ENCODE data around the gene PARN.
"Not testable (repeated sequence)": the region's sequence is repeated elsewhere in the genome, so short reads cannot be mapped to it uniquely, and the experiment has no call there.

The PARN gene

DNA sequence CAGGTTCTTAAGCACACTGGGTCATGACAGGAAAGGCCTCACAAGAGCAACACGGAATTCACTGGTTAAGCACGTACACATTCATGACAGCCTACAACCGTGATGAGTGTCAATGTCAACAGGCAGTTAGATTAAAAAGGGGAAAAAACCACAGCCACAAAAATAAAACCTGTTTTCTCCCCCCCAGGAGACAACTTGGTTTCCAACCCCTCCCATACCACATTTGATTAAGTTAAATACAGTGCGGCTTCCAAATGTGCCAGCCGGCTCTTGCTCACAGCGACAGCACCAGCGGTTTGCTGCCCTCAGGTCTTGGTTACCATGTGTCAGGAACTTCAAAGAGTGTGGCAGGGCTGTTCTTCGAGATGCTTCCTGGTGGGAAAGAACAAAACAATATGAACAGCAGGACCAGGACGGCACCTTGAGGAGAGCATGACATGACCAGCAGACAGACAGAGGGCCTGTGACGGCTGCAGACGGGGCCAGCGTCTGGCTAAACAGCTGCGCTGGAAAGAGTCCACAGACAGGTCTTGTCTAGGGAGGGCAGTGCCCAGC is 193.6 kb downstream of the PARN start:
- no peak for DNase-seq (ENCODE audit: low spot score)

- DNase-seq (ENCODE audit: low spot score): no peak
These were observed 195.2 kb downstream of the PARN start for GRCh38 chr16:14434860-14435259.

- not testable (repeated sequence) for DNase-seq (ENCODE audit: low spot score)
These were observed 201.0 kb downstream of the PARN start for GRCh38 chr16:14428971-14429637.

- DNase-seq (ENCODE audit: low spot score): no peak
These were observed 202.0 kb downstream of the PARN start for GRCh38 chr16:14428043-14428442.

DNA sequence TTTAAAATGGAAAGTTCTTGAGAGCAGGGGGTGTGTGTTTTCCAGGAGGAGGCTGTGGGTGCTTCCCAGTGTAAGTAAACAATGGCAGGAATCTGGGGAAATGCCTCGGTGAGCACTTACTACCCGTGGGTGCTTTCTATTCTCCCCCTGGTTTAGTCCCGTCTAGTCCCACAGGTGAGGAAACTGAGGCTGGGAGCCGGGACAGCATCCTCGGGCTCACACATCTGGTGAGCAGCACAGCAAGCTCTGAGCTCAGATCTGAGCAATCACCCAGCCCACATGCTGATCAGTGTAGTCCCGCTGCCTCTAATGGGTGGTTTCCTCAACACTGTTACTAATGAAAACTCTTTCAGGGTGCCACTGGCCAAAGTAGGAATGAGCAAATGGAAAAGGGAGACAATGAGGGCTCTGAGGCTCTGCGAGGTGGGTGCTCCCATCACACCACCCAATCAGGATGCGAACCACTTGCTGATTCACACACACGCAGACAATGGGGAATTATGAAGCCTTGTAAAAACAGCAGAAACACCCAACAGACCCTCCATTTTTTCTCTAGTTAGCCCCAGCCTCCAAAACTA is 202.6 kb downstream of the PARN start:
- no peak for DNase-seq (ENCODE audit: low spot score)

GRCh38 chr16:14424595-14424994 is 205.5 kb downstream of the PARN start:
- no peak for DNase-seq (ENCODE audit: low spot score)

DNA sequence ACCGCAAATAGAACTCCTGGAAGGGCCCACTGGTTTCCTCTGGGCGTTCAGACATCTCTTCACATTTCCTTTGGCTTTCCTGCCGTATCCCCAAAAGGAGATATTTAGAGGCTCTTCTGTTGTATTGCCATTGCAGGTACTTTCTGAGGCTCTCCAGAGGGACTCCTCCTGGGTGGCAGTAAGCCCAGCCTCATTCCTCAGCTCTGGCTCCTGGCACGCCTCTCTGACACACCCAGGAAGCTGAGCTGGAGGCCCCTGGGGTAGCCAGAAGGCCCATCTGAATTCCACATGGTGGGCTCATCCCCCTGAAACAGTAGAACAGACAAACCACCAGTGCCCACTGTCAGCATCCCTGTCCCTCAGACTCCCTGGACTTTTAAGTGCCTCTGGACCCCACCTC is 206.7 kb downstream of the PARN start:
- no peak for DNase-seq (ENCODE audit: low spot score)

DNA sequence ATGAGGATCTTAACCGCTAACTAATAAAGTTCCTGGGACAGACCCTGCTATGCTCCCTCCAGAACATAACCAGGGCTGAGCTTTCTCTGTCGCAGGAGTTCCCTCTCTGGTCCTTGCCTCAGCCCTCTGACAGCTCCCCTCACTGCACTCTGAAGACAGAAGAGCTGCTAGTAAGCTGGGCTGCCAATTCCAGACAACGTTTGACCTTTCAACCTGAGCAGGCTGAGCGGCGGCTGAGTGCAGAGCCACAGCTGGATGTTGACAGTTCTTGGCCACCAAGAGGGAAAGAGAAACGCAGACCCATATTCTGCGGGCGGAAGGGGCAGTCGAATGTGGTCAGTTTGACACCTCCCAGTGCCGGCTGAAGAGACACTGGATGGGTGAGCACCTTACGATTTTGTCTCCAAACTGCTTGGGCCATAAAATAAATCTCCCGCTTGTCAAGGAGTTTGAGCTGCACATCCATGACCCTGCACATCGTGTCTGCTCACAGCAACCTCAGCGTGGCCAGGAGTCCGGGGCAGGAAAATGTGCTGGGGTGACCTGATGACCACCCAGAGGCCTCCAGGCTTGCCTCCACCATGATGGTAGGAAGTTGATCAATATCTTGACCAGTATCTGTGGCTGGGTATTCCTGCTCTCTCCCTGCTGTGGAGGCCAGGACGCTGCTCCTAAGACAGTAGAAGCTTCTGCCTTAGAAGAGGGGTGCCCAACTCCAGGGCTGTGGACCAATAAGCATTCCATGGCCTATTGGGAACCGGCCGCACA is 209.2 kb downstream of the PARN start:
- no peak for DNase-seq (ENCODE audit: low spot score)

- not testable (repeated sequence) for DNase-seq (ENCODE audit: low spot score)
These were observed 209.8 kb downstream of the PARN start for GRCh38 chr16:14420243-14420642.

- no peak for DNase-seq (ENCODE audit: low spot score)
These were observed 210.2 kb downstream of the PARN start for GRCh38 chr16:14419817-14420216.

- no peak for DNase-seq (ENCODE audit: low spot score)
These were observed 211.2 kb downstream of the PARN start for GRCh38 chr16:14418795-14419225.

- no peak for DNase-seq (ENCODE audit: low spot score)
These were observed 213.9 kb downstream of the PARN start for GRCh38 chr16:14416184-14416583.

DNA sequence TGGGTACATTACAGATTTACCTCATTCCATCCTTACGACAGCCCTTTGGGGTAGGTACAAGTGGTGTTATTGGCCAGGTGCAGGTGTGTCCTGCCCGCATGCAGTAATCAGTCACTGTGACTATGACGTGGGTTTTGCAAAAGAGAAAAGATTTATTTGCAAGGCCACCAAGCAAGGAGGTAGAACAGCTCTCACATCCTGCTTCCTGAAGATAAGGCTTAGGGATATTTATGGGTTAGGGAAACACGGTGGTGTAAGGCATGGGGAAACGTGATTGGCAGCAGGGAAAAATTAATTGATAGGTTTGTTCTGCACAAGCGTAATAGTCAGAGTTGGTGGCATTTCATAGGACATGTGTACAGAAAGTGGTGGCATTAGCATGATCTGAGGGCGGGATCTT is 214.8 kb downstream of the PARN start:
- DNase-seq (ENCODE audit: low spot score): no peak

GRCh38 chr16:14409563-14409962 is 220.5 kb downstream of the PARN start:
- DNase-seq (ENCODE audit: low spot score): no peak

DNA sequence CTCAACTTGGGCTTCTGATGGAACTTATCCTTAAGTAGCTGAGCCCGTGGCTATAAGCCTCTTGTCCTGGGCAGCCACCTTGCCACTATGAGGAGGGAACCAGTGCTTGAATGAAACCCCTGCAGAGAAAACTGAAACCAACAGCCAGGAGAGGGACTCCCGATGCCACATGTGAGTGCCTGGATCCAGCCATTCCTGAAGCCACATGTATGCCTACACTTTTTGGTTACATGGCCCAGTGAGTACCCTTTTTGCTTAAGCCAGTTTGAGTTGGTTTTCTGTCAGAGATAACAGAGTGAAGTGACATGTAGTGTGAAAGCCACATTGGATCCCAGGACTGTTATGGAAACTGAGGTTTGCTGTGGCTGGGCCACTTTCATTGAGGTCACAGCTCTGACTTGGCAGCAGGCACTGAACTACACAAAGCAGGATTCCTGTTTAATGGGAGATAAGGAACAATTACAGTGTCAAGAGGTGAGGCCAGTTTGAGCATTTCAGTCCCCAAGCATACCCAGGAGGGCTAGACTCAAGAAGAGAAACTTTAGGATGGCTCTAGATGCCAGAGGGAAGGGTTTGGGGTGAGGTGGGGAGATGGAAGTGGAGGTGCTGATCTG is 222.2 kb downstream of the PARN start:
- DNase-seq (ENCODE audit: low spot score): no peak

DNA sequence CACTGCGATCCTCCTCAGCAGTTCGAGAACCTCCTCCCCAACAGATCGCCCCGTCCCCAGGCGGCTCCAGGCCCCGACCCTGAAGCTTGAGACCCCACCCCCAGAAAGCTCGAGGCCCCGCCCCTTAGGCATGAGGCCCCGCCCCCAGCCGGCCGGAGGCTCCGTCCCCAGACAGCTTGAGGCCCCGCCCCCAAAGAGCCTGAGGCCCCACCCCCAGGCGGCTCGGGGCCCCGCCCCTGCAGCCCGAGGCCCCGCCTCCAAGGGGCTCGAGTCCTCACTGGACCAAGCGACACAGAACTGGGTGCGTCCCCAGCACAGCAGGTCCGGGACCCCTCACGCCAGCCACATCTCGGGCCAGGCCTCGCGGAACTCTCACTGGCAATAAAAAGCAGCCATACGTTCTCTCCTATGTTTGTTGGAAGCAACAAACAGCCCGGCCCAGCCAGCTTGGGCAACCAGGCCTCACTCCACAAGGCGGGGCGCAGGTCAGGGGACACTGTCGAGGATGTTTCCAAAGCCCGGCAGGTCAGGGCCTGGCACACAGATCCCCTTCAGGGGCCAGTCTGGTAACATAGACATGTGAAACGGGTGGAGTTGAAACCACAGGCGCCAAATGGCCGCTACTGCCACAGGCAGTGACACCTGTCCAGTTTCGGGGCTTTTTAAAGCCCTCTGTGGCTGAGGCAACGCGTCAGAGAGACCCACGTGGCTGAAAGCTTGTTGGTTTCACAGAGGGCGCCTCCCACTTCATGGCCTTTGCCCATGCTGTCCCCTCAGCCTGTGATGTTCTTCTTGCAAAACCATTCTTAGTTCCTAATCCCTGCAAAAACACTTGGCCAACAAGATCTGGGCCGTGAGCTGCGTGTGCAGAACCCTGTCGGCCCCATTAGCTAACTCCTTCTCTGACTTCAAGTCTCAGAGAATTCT is 224.2 kb downstream of the PARN start:
- peak; percentile 23 for DNase-seq (ENCODE audit: low spot score)

DNA sequence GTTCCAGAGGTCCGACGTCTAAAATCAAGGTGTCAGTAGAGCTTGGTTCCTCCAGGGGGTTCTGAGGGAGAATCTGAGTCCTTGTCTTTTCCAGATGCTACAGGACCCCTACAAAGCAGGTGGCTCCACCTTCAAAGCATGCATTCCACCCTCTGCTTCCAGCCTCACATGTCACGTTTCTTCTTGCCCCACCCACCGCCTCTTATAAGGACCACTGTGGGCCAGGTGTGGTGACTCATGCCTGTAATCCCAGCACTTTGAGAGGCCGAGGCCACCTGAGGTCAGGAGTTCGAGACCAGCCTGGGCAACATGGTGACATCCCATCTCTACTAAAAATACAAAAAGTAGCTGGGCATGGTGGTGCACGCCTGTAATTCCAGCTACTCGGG is 227.1 kb downstream of the PARN start:
- DNase-seq (ENCODE audit: low spot score): not testable (repeated sequence)

DNA sequence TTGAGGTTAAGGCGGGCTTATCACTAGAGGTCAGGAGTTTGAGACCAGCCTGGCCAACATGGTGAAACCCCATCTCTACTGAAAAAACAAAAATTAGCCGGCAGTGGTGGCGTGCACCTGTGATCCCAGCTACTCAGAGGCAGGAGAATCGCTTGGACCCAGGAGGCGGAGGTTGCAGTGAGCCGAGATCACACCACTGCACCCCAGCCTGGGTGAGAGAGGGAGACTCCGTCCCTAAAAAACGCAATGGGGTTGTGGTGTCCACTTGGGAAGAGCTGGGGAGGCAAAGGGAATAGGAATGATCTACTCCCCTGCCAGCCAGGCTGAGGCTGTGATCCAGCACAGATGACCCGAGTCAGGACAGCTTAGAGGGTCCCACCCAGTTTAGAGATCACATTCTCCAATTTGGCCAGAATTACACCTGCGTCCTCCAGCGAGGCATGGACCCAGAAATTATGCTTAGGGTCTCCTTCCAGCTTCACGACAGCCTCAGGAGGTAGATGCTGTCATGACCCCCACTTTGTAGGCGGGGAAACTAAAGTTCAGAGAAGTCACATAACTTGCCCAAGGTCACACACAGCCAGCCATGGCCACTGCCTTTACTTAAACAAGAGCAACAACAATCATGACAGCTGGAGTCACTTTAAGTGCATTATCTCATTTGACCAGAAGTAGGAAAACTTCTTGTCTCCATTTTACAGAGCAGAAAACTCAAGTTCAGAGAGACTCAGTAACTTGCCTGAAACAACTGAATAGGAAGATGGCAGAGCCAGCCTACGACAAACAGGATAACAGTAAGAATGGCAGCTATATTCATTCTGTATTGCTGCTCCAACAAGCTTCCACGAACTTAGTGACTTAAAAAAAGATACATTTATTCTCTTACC is 227.7 kb downstream of the PARN start:
- DNase-seq (ENCODE audit: low spot score): not testable (repeated sequence)

DNA sequence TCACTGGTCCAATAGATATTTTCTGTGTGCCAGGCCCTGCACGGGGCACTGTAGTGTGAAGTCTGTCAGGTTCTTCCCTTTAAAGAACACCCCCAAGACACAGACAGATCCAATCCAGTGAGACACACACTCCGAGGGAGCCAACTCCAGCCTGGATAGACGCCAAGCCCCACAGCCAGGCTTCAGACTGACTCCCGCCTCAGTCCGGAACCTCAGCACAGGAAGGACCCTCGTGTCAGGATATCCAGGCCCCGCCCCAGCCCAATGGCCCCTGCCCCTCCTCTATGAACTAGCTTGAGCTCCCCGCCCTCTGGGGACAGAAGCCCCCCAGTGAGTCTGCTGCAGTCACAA is 228.4 kb downstream of the PARN start:
- not testable (repeated sequence) for DNase-seq (ENCODE audit: low spot score)

GRCh38 chr16:14400978-14401710 is 228.9 kb downstream of the PARN start:
- not testable (repeated sequence) for DNase-seq (ENCODE audit: low spot score)

Data from hematopoietic multipotent progenitor cell treated with erythropoietin and hydrocortisone succinate and interleukin-3 and kit ligand, for 17 days (in vitro differentiated cells).